GM18873 (cell line): ENCODE measurements around the gene KANSL3.

Source experiments
- ATAC-seq: cut with Tn5 transposase; IDR thresholded peaks from one replicate; pipeline ENCODE4 v1.9.1; 2021; ENCODE audit warnings: mild to moderate bottlenecking, moderate library complexity, moderate number of reproducible peaks; ENCODE audit not compliant: unreplicated experiment, low FRiP score

Gene KANSL3

GRCh38 chr2:96616128-96616527 lies 22.0 kb downstream of the KANSL3 start:
- no peak for ATAC-seq

DNA sequence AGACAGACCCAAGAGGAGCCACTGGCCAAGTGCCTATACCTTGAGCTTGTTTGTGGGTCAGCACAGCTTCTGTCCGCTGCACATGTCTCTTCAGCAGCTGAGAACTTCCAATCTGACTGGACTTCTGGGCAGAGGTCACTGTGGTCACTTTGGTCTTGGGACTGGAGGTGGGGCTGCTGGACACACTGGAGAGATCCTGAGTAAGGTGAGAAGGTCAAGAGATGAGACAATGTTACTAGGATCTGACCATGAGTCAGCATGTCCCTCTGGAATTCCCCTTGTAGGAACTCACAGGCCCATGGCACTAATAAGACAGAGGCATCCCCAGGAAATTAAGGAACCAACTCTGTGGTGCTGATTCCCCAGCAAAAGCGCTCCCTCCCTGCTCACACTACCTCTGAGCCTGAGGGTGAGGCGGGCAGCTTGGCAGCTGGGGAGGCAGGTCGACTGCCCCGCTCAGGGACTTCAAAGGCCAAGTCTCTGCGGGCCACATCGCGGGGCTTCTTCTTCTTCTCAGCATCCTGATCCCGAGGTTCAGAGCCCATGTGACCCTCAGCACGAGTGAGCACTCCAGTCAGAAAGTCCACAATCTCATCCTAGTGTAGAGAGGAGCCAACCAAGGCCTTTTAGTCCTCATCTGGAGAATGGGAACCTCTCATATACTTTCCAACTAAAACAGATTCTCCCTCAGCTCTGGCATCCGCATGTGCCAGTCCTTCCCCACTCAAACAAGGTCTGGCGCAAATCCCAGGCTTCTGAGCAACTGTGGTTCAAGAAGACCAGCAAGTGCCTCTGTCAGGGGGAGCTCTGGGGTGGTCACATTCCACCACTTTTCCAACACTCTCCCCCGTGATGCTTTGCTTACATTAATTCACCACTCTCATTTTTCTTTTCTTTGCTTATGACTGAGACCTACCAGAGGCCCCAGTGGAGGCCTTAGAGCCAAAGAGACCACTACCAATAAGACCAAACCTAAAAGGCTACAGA lies 29.4 kb downstream of the KANSL3 start:
- no peak for ATAC-seq

- no peak for ATAC-seq
Observed at GRCh38 chr2:96604104-96604503, 34.0 kb downstream of the KANSL3 start.

DNA sequence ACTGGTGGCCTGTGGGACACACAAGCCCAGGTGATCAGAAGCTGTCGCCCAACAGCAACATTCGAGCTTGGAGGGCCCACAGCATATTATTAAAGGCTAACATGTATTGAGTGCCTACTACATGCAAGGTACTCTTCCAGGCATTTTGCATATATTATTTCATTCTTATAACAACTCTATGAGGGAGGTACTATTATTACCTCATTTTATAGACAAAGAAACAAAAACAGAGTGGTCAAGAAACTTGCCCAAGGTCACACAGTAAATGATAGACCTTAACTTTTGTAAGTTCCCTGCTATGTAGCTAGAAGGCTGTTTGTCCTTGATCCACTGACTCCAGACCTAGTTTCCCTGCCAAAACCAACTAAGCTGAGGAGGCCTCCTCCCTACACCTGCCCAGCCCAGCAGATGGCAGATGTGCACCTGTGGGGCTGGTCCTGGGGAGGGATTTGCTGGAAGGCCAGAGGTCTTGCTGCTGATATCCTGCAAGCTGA lies 35.7 kb downstream of the KANSL3 start:
- no peak for ATAC-seq

DNA sequence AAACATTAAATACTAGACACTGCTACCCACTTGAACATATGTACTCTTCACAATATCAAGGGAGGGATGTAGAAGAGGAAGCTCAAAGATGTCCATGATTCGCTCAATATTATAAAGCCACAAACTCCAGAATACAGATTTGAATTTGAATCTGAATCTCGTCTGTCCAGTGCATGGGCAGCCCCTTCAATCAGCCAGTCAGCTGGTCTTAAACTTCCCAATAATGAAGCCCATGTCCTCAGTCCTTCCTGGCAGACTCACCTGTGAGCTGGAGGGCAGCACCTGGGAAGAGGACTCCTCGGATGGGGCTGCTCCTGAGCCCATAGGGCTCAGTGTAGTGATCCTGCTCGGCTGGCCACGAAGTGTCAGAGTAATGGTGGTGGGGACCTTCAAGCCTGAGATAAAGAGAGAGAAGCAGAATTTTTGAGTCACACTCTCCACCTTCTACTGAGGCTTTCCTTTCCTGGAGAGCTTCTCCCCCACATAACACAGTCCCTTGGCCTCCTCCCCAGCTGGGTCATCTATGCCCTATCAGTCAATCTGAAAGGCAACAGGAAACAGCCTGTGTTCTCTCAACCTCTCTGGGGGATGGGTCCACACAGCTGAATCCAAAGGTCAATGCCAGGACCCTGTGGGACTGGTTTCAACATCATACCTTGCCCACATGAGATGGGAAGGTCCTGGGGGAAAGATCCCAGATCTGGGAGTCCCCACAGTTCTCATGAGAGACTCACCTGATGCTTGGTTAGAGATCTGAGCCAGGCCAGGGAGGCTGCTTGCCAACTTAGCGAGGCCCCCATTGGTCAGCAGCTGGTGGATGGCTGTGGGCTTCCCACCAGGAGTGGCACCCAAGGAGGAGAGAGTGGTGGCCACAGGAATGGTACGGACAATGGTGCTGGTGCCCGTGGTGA lies 36.5 kb downstream of the KANSL3 start:
- no peak for ATAC-seq

GRCh38 chr2:96599941-96600340 lies 38.2 kb downstream of the KANSL3 start:
- ATAC-seq: no peak

- no peak for ATAC-seq
Observed at GRCh38 chr2:96596596-96596995, 41.5 kb downstream of the KANSL3 start.

DNA sequence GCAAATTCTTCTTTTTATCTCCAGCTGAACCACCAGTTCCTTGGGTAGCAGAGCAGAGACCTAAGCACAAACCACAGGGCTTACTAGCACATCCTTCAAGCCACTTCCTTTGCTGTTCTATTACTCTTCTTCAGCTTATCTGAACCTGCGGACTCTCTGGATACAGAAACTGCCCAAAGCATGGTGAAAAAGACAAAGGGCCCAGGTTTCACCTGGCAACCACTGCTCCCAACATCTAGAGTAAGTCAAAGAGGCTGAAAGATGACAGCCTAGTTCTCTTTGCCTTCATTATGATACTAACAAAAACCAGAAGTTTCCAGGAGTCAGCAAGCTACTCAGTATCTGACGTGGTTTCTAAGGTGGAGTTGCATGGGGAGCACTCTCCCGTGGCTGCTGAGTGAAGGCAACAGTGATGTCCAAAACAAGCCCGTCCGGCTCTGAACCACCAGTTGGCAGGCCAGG lies 43.4 kb downstream of the KANSL3 start:
- ATAC-seq: no peak

DNA sequence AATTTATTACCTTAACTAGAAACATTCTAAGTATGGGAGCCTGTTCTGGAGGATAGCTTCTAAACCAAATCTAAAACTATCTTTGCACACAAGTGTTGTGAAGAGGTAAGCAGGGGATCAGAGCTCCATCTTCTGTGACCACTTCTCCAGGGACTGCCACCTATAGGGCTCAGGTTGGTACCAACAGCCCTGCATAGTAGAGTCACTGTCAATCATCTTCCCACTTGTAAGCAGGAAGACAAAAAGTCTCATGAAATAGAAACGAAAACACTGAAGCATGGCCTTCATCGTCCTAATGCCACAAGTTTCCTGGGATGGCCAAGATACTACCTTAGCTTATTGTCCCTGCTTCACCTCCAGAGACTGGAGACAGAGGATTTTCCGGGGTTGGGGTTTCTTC lies 43.8 kb downstream of the KANSL3 start:
- no peak for ATAC-seq

DNA sequence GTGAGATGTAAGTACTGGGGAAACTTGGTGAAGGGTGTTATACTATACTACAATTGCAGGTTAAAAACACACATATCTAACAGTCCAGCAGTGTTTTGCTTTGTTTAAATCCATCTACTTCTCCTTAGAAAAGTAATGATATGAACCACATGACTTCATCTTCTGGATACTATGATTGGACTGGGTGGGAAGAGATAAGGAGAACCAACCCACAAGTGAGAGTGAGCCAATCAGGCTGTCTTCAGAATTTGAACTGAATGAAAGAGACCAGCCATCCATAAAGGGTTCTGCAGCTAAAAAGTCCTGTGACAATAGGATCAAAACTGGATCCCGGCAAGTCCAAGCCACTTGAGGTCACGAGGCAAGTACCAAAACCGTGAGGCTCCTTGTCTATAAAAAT lies 46.6 kb downstream of the KANSL3 start:
- no peak for ATAC-seq

- ATAC-seq: no peak
Observed at GRCh38 chr2:96591054-96591453, 47.1 kb downstream of the KANSL3 start.

DNA sequence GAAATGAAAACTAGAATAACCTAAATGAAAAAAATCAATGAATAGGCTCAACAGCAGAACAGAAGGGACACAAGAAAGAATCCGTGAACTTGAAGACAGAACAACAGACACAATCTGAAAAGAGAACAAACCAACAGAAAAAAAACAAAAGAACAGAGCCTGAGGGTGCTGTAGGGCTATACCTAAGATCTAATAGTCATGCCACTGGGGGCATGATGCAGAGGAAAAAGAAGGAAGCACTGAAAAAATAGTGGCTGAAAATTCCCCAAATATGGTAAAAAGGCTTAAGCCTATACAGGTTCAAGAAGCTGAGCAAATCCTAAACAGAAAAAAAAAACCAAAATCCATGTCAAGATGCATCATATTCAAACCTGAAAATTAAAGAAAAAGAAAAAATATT lies 50.3 kb downstream of the KANSL3 start:
- ATAC-seq: no peak

GRCh38 chr2:96584017-96584416 lies 54.1 kb downstream of the KANSL3 start:
- no peak for ATAC-seq

- no peak for ATAC-seq
Observed at GRCh38 chr2:96580771-96581170, 57.3 kb downstream of the KANSL3 start.

- no peak for ATAC-seq
Observed at GRCh38 chr2:96579422-96579821, 58.7 kb downstream of the KANSL3 start.

DNA sequence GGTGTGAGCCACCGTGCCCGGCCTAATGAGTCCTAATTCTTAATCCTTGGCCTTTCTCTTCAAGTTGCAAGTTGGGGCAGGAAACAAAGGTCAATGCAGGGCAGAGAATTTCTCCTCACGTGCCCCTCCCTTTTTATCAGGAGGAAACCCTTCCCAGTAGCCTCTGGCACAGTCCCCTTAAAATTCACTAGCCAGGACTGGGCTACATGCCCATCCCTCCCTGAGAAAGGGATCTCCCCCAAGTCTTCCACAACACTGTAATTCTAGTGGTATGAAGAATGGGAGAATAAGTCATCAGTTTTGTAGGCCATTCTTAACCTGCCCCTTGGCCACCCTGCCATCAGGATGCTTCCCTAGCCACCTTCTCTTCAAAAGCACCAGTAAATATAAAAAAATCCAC lies 59.4 kb downstream of the KANSL3 start:
- no peak for ATAC-seq

DNA sequence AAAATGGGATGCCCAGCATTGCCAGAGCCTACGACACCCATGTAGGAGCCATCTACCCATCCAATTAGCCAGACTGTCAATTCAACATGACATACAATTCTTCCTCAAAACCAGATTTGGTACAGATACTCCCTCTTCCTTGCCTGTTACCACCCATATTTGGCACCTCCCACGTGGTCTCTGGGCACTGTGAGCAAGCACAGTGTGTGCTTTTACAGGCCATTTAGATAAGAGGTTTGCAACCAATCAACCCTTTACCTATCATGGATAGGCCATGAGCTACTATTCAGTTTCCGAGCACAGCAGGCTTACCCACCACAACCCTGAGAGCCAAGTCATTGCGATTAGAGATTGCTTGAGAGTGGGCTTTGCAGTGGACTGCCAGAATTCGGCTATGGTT lies 60.6 kb downstream of the KANSL3 start:
- ATAC-seq: no peak

DNA sequence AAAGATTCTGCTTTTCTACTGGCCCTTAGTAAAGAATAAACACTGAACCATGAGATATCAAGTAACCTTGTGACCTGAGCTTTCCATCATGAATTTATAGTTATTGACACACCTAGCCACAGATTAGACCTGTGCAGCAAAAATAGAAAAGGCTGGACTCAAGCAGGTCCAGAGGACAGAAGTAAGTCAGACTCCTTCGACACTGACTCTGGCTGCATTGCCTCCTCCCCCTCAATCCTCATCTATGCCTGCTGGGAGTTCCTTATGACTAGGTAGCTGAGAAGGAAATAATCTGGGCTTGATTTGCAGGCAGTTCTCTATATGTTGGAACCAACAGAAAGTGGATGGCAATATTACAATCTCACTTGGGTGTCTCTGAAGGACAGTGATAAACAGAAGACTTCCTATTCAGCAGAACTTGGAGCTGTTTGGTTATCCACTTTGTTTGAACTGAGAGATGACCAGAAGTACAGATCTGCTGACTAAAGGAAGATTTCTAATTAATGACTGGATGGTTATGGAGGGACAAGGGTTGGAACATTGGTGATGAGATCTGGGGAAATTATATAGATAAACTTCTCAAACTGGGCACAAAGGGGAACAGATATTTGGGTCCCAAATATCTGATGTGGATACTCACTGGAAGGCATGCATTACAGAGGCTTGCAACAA lies 62.2 kb downstream of the KANSL3 start:
- ATAC-seq: no peak

DNA sequence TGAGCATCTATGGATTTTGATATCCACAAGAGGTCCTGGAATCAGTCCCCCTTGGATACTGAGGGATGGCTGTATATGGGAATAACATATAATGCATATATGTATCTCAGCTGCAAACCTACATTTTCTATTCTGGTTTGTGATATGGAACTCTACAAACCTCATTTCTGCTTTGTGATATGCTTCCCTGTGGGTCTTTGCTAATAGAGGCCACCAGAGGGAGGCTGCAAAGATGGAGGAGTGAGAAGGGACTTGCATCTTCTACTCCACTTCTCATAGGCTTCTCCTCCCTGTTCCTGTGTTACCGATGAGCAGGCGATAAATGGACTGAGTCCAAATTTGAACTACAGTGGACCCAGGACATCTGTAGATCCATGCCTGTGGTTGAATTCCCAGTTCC lies 63.7 kb downstream of the KANSL3 start:
- ATAC-seq: no peak

- ATAC-seq: no peak
Observed at GRCh38 chr2:96568094-96568493, 70.0 kb downstream of the KANSL3 start.
